NCI-H69 (cell line): Measurements from ENCODE around the gene CEPT1.
"Not testable (repeated sequence)": the region's sequence is repeated elsewhere in the genome, so short reads cannot be mapped to it uniquely, and the experiment has no call there.

Experiments used
- DNase-seq: peaks from one replicate; lab custom pipeline; 2025; lab: John Stamatoyannopoulos, UW

The CEPT1 gene

GRCh38 chr1:111139956-111140679 lies at the start of gene CEPT1, which contains the start of gene DRAM2:
CEPT1 (plus strand) TSS chr1:111140223; CDS start chr1:111147715, 7,492 bp downstream.
DRAM2 (minus strand) TSS chr1:111140093; CDS start chr1:111131554, 8,539 bp downstream.
- peak; percentile 95 for DNase-seq

DNA sequence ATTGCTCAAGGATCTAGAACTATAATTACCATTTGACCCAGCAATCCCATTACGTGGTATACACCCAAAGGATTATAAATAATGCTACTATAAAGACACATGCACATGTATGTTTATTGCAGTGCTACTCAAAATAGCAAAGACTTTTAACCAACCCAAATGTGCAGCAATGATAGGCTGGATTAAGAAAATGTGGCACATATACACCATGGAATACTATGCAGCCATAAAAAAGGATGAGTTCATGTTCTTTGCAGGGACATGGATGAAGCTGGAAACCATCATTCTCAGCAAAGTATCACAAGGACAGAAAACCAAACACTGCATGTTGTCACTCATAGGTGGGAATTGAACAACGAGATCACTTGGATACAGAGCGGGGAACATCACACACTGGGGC lies 44.6 kb upstream of the CEPT1 start:
- not testable (repeated sequence) for DNase-seq

DNA sequence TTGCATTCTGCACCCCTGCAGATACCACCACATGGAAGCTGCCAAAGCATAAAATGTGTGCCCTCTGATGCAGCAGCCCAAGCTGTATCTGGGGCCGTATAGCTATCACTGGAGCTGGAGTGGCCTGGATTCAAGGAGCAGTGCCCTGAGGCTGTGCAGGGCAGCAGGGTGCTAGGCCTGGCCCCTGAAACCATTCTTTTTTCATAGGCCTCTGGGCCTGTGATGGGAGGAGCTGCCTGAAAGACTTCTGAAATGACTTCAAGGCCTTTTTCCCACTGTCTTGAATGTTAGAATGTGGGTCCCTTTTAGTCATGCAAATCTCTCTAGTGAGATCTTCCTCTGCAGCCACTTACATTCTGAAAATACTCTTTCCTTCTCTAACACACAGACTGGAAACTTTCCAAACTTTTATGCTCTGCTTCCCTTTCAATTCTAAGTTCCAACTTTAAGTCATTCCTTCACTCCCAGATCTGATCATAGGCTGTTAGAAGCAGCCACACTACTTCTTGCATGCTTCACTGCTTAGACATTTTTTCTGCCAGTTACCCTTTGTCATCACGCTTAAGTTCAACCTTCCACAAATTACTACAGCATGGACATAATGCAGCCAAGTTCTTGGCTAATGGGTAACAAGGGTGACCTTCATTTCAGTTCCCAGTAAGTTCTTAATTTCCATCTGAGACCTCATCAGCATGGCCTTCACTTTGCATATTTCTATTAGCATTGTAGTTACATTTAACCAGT lies 42.5 kb upstream of the CEPT1 start:
- no peak for DNase-seq

- DNase-seq = peak; percentile 76
Observed at GRCh38 chr1:111099289-111099688, 40.7 kb upstream of the CEPT1 start.

DNA sequence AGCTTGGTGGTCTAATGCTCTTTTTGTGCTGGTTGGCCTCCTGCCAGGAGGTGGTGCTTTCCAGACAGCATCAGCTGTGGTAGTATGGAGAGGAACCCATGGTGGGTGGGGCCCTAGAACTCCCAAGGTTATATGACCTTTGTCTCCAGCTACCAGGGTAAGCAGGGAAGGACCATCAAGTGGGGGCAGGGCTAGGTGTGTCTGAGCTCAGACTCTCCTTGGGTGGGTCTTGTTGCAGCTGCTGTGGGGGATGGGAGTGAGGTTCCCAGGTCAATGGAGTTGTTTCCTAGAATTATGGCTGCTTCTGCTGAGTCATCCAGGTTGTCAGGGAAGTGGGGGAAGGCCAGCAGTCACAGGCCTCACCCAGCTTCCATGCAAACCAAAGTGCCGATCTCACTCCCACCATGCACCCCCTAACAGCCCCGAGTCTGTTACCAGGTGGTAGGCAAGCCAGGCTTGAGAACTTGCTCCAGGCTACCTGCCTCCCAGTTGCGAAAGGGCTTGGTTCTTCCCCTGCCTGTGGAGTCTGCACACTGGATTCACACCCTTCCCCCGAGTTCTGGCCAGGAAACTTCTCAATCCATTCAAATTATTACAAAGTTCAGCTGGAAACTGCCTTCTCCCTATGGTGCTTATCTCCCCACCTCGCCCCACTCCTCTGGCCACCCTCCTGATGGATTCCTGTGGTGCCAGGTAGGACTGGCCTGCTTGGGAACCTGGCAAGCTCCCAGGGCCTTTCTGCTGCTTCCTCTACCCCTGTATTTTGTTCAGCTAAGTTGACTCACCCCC lies 38.0 kb upstream of the CEPT1 start:
- DNase-seq = no peak

DNA sequence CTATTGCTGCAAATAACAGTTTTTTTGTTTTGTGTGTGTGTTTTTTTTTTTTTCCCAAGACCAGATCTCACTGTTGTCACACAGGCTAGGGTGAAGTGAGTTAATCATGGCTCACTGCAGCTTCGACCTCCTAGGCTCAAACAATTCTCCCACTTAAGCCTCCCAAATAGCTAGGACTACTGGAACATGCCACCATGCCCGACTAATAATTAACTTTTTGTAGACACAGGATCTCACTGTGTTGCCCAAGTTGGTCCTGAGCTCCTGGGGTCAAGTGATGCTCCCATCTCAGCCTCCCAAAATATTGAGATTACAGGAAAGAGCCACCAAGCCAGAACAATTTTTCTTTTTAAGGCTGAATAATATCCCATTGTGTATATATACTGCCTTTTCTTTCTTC lies 35.0 kb upstream of the CEPT1 start:
- no peak for DNase-seq

GRCh38 chr1:111110197-111110899 lies 29.7 kb upstream of the CEPT1 start:
- DNase-seq = peak; percentile 21

- DNase-seq = no peak
Observed at GRCh38 chr1:111116496-111116895, 23.5 kb upstream of the CEPT1 start.

GRCh38 chr1:111126354-111126753 lies 13.7 kb upstream of the CEPT1 start:
- no peak for DNase-seq

DNA sequence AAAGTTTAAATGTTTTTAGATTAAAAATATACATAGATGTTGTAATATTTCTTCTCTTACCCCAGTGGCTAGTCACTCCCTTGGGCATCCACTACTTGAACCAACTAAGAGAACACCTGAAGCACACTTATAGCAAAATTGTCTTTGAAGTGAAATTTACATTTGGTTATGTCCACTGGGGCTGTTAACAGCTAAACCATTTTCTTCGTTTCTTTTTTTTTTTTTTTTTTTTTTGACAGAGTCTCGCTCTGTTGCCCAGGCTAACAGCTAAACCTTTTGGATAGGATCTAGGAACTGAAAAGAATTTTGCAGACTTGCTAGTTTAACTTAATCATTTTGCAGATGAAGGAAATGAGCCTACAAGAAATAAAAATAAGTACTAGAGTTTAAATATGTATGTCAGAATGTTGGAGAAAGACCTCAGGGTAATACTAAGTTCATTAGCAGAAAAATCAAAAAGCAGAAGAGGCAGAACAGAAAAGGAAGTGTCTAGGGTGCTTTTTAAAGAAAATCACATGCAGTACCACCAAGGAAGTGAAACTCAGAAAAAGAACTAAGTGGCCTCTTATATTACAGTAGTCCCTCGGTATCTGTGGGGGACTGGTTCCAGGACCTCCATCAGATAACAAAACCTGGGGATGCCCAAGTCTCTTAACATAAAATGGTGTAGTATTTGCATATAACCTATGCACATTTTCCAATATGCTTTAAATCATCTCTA lies 11.9 kb upstream of the CEPT1 start:
- DNase-seq = no peak

DNA sequence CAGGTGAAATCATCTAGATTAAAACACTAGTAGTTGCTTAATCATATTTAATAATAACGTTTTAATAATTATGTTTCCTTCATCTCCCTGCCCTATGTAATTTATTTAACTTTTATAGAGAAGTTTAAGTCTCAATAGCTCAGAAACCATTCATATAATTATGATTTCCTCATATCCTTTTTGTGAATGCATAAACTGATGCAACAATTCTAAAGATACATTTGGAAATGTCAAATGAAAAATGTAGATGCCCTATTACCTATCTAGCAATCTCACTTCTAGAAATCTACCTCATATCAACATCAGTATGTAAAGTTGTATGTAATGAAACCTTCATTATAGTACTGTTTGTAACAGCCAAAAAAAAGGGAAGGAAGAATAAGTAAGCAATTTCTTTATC lies 10.6 kb upstream of the CEPT1 start:
- no peak for DNase-seq

DNA sequence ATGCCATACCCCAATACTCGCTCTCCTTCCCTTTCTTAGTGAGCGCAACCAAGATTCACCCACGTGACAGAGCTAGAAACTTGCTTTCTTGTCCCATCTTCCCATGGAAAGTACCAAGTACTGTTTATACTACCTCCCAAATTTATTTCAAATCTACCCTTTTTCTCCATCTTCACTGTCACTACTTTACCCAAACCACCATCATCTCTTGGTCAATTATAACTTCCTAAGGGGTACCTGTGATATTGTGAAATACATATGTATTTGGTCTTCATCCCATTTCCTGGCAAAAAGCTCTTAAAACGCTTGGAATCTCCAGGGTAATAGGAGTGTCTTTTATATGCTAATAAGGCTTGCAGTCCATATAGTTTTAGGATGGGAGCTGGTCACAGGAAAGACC lies 8.3 kb upstream of the CEPT1 start:
- no peak for DNase-seq

DNA sequence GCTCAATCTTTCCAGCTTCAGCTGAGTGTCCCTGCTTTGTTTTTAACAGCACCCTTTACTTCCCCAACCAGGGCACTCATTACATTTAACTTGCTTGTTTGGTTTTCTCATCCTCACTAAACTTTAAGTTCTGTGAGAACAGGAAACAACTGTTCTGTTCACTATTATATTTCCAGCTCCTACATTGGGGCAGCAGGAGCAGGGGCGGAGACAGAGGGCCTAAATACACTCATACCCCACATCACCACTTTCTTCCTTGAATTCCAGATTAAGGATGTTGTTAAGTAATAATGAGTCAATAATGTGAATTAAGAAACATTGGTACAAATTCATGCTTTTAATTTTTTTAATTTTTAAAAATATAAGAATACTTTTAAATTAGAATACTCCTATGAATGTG lies 6.2 kb upstream of the CEPT1 start:
- DNase-seq = no peak

DNA sequence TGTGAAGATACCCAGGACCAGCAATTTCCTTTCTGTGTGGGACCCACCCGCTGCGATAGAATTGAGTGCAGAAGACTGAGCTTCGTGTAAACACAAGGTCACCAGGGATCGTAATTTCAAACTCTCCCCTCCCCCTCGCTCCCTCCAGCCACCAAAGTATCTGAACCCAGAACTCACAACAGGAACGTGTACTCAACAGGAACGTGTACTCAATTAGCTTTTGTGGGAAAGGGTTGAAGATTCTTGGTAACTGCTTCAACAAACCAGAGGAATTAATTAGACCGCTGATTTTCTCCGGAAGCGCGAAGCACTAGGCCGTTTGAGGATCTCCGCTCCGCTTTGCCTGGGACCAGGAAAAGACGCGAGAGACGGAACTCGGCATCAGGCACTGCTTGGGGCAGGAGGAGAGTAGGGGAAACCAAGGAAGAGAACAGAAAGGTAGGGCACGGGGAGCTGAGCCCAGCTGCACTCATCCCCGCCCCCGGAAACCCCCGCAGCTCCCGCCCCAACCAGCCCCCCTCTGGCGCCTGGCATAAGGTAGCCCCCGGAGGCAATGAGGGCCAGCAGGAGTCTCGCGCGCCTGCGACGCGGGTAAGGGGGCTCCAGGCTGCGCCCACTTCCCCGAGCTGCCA lies 583 bp upstream of the CEPT1 start:
- DNase-seq = peak; percentile 86

DNA sequence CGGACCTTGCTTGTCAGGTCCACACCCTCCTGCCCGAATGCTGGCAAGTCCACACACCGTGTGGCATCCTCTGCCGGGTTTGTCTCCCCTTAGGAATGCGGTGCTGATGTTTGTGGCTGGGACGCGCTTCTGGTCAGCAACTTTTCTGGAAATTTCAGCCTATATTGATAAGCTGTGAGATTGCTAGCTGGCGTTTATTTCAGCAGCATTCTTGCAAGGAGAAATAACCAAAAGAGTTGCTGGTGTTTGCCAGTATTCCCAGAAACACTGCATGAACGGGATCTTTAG lies 601 bp downstream of the CEPT1 start:
- DNase-seq = peak; percentile 51

DNA sequence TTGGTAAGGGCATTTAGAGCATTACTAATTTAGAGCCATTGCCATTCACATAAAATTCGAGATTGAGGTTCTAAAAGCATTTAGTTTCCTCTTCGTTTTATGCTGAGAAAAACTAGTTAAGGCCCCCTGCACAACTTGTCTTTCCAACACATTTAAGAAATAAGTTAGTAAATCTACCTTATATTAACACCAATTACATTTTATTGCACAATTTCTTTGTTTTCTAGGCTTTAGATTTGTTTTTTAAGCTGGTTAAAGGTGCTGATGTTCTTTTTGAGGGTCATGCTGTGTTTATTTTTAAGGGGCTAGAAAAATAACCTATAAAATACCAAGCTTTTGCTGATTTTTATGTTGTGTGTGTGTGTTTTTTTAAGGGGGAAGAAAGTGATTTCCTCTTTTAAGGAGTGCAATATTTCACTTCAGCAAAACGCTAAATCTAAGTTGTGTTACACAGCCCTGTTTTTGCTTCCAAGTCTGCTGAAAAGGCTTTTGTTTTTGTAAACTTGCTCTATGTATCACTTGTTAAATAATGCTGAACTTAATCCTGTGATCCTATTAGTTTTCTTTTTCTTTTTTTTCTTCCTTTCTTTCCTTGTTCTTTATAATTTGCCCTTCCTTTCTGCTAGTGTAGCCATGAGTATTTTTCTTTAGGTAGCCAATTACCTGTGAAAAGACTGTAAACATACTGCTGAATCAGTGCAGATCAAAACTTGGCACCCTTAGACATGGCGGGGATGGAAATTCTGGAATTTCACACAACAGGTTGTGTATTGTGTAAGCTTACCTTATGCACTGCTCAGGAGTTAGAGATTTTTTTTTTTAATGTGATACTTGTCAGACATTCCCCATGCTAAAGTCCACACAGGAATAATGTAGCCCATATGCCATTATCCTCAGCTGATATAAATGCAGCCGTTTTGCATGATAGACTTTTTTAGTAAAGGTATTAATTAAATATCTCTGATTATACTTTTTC lies 1.5 kb downstream of the CEPT1 start:
- peak; percentile 15 for DNase-seq

GRCh38 chr1:111142356-111142975 lies 2.4 kb downstream of the CEPT1 start:
- no peak for DNase-seq

DNA sequence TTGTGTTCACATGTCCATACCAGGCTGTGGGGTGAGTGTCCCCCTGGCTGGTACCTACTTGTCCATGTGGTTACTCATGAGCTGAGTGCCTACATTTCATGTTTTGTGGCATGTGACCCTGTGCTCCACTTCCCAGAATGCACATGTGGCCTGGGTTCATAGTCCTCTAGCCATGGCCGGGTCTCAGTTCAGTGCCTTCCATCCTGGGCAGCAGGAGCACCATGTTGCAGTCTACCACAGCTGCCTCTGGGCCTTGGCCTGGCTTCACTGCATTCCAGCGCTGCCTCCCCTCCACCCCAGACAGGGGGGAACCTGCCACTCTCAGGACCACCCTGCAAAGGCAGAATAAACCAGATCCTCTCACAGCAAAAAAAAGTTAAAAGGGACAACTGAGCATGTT lies 5.5 kb downstream of the CEPT1 start:
- no peak for DNase-seq

GRCh38 chr1:111145963-111146768 lies 6.1 kb downstream of the CEPT1 start:
- no peak for DNase-seq
